AG09309 (cell line): ENCODE measurements around the gene UBE2U.

ENCODE experiments used
- DNase-seq: peaks from one replicate; pipeline ENCODE4 v3.0.0-alpha.2; 2010; ENCODE audit warnings: low read depth
- H3K4me3 ChIP-seq: 2 replicates; pipeline ENCODE4 v1.5.1; 2011; ENCODE audit warnings: mild to moderate bottlenecking, low read depth, low read length, moderate library complexity; ENCODE audit not compliant: control insufficient read depth
- CTCF ChIP-seq: IDR thresholded peaks from 2 replicates; pipeline ENCODE4 v1.5.1; 2011; ENCODE audit warnings: mild to moderate bottlenecking, low read depth, low read length, inconsistent platforms; ENCODE audit not compliant: insufficient read depth, control insufficient read depth; ENCODE audit errors: missing control alignments

UBE2U gene

DNA sequence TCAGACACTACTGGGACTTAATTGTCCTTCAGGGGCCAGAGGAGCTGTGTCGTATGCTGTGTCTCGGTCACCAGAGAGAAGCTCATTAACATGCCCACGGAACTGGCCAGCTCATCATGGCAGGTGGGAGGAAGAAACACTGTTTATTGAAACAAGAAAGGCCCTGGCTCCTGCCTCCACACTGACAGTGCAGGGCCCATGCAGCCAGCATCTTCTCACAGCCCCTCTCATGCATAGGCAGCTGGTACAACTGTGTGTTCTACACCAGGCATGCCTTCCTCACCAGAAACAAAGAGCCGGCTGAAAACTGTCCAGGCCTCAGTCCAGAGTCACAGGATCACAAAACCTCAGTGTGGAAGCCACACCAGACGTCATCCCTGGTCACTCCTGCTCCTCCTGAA lies 106.0 kb downstream of the UBE2U start:
- DNase-seq: no peak
- no peak for TF ChIP-seq CTCF
- H3K4me3 ChIP-seq: no peak overlapping the region

DNA sequence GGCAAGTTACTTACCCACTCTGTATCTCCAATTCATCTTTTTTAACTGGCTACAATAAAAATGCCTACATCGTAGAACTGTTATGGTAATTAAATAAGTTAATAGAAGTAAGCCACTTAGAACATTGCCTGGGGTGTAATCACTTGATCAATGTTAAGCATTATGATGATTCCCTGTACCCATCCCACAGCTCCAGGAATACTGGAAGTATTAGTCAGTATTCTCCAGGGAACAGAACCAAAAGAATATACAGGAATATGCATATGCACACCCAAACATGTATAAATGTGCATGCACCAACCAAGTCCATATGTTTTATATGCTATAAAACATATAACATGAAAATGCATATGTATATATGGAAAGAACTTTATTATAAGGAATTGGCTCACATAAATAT lies 107.3 kb downstream of the UBE2U start:
- no peak for TF ChIP-seq CTCF
- no peak for DNase-seq
- H3K4me3 ChIP-seq: no peak overlapping the region

- DNase-seq: no peak
- H3K4me3 ChIP-seq: no peak overlapping the region
These were observed 109.0 kb downstream of the UBE2U start for GRCh38 chr1:64312431-64312830.

GRCh38 chr1:64315402-64315801 lies 112.0 kb downstream of the UBE2U start:
- TF ChIP-seq CTCF: no peak
- DNase-seq: no peak
- H3K4me3 ChIP-seq: no peak overlapping the region

More at GRCh38 chr1:64312431-64312830, 109.0 kb downstream of the UBE2U start:
- TF ChIP-seq CTCF: no peak
